DMS 273 treated with DMSO at 0.1 percent for 48 hours (cell line): ENCODE measurements around the gene ERGIC1.
"Not testable (repeated sequence)": the region's sequence is repeated elsewhere in the genome, so short reads cannot be mapped to it uniquely, and the experiment has no call there.

ENCODE experiments used
- DNase-seq: peaks from one replicate; lab custom pipeline; 2025; lab: John Stamatoyannopoulos, UW

The ERGIC1 gene

GRCh38 chr5:172800088-172800551 is 33.9 kb upstream of the ERGIC1 start:
- DNase-seq: no peak

GRCh38 chr5:172801179-172801671 is 32.8 kb upstream of the ERGIC1 start:
- no peak for DNase-seq

DNA sequence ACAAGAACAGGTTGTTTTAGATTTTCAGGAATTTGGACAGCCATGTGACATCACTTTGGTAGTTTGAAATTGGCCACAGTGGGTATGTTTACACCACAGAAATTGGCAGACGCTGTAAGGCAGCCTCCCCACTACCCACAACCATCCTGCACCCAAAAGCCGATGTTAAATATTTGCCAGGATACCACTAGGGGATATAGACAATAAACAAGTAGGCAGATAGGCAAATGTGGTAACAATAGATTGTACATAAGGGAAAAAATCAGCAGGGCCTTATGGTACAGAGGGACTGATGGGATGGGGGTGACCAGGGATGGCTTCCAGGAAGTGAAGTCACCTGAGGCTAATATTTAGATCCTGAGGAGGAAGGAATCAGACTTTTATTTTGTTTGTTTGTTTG is 31.9 kb upstream of the ERGIC1 start:
- no peak for DNase-seq

DNA sequence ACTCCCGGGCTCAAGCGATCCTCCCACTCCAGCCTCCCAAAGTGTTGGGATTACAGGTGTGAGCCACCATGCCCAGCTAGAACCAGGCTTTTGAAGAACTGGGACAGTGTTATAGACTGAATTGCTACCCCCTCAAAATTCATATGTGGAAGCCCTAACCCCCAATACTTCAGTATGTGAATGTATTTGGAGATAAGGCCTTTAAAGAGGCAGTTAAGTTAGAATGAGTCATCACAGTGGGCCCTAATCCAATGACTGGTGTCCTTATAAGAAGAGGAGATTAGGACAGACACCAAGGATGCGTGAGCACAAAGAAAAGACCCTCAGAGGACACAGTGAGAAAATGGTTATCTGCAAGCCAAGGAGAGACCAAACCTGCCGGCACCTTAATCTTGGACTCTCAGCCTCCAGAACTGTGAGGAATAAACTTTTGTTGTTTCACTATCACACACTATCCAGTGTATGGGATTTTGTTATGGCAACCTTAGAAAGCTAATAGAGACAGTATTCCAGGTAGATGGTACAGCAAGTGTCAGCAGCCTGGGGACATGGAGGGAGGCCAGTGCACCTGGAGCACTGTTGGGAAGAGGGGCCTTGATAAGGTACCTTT is 31.4 kb upstream of the ERGIC1 start:
- DNase-seq: no peak

DNA sequence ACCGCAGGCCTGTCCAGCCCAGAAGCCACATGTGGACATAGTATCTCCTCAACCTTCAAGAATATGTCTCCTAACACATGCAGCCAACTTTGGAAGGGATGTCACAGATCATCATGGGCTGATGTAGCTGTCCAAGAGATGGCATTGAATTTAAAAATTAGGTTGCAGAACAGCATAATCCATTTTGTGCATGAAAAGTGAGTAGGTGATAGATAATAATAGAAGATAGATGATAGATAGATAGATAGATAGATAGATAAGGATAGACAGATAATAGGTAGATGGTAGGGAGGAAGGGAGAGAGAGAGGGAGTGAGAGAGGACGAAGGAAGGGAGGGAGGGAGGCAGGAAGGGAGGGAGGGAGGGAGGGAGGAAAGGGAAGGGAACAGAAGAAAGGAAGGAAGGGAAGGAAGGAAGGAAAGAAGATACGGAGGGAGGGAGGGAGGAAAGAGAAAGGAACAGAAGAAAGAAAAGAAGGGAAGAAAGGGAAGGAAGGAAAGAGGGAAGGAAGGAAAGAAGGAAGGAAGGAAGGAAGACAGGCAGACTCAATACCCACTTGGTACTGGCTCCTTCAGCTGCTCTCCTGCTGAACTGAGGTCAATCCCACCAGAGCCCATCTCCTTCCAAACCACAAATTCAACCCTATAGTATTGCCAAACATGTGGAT is 28.9 kb upstream of the ERGIC1 start:
- no peak for DNase-seq

GRCh38 chr5:172805736-172806255 is 28.3 kb upstream of the ERGIC1 start:
- DNase-seq: no peak

DNA sequence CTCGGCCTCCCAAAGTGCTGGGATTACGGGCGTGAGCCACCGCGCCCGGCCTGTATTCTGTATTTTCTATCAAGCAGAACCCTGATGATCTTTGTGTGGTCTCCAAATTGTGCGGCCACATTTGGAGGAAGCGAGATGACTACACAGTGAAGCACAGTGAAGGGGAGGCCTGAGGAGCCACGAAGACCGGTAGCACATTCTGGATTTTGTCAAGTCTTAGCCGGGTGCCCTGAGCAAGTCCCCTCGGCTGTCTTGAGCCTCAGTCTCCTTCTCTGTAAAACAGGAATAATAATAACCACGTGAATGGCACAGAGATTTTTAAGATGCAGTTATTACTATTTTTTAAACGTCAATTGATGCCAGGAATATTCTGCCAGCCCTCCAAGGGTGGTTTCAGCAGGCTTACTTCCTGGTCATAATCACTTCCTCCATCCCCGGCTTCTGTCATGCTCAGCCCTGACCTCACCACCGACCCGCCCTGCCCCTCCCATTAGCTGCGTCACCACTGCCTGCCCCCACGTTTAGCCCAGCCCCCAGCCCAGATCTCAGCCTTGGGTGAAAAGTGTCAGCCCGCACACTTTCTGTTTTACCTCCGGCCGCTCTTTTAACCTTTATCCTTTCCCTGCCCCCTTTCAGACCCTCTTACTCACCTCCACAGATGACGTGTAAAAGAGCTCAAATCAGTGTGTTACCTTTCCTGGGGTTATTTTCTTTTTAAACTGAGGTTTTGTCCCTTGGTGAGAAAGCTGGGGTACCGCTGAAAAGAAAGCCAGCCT is 27.0 kb upstream of the ERGIC1 start:
- DNase-seq: no peak

DNA sequence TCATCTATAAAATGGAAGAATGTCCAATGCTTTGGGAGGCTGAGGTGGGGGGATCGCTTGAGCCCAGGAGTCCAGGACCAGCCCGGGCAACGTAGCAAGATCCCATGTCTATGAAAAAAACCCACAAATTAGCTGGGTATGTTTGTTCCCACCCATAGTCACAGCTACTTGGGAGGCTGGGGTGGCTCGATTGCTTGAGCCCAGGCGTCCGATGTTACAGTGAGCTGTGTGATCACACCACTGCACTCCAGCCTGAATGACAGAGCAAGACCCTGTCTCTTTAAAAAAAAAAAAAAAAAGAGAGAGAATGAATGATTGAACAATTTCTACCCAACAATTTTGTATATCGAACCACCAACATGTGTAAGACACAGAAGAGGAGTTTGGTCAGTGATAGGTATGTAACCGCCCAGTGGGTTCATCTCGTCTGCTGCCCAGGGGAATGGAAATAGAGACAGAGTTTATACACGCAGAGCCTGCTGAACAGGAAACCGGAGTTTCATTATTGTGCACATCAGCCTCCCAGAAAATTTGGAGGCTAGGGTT is 26.2 kb upstream of the ERGIC1 start:
- no peak for DNase-seq

- DNase-seq: no peak
Observed at GRCh38 chr5:172809774-172810173, 24.3 kb upstream of the ERGIC1 start.

DNA sequence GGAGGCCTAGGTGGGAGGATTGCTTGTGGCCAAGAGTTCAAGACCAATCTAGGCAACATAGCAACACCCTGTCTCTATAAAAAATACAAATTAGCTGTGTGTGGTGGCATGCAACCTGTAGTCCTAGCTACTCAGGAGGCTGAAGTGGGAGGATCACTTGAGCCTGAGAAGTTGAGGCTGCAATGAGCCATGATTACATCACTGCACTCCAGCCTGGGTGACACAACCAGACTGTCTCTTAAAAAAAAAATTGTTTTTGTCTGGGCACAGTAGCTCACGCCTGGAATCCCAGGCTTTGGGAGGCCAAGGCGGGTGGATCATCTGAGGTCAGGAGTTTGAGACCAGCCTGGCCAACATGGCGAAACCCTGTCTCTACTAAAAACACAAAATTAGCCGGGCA is 23.1 kb upstream of the ERGIC1 start:
- DNase-seq: not testable (repeated sequence)

DNA sequence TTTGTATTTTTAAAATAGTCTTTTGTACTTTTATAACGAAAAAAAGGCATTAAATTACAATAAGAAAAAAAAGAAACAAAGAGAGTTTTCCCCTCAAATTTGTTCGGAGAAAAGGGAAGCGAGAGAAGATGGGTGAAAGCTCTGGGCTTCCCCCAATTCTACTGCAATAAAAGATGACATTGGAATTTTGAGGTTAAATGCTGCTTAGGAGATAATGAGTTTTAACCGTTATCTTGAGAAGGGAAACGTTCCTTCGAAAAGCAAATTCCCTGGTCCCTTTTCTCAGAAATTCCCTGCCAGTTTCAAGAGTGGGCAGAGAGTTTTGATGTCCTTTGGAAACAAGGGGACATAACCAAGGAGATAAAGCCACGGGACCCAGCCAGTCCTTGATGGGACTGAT is 18.4 kb upstream of the ERGIC1 start:
- DNase-seq: no peak

DNA sequence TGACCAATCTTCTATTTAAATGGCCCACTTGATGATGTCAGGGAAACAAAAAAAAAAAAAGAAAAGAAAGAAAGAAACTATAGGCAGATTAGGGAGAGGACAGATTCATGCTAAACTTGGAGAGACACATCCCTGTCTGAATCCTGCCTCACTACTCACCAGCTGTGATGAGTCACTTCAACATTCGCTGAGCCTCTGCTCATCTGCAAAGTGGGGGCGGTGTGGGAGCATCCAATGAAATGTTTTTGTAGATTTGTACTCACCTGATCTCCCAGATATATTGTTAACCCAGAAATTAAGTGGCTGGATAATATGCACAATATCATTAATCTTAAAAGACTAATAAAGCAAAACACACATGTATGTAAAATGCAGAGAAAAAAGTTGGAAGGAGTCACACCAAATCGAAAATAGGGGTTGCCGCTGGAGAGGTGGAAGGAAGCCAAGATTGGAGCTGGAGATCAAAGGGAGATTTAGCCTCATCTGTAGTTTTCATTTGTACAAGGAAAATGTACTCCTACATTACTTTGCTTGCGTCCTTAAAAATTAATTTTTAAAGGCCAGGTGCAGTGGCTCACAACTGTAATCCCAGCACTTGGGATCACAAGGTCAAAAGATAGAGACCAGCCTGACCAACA is 17.0 kb upstream of the ERGIC1 start:
- no peak for DNase-seq

DNA sequence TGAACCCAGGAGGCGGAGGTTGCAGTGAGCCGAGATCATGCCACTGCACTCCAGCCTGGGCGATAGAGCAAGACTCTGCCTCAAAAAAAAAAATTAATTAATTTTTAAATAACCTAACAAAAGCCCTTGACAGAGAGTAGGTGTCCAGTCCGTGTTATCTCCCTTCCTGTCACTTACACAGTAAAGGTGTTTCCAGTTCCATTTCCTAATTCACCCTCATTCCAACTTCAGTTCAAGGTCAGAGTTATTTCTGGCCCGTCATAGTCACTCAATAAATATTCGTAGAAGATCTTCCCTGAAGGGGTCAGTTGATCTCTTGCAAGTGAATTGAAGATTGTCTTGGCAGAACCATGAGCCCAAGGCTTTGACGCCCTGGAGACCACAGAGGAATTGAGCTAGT is 16.4 kb upstream of the ERGIC1 start:
- no peak for DNase-seq

- no peak for DNase-seq
Observed at GRCh38 chr5:172818081-172818480, 16.0 kb upstream of the ERGIC1 start.

DNA sequence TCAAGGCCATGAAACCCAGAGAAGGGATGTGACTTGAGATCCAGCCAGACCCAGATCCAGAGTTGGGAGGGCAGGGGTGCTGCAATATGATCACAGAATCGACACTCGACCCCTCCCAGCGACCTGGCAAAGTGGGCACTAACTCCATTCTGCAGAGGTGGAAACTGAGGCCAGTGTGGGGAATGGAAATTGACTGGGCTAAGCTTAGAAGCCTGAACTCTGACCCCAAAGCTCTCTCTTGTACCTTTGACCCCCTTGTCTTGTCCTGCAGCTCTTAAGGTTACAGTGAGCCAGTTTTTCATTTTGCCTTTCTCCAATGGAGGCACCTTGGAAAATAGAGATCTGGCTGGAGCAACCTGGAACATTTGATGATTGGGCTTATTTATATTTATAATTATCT is 14.5 kb upstream of the ERGIC1 start:
- DNase-seq: no peak

- no peak for DNase-seq
Observed at GRCh38 chr5:172820046-172820767, 13.8 kb upstream of the ERGIC1 start.

DNA sequence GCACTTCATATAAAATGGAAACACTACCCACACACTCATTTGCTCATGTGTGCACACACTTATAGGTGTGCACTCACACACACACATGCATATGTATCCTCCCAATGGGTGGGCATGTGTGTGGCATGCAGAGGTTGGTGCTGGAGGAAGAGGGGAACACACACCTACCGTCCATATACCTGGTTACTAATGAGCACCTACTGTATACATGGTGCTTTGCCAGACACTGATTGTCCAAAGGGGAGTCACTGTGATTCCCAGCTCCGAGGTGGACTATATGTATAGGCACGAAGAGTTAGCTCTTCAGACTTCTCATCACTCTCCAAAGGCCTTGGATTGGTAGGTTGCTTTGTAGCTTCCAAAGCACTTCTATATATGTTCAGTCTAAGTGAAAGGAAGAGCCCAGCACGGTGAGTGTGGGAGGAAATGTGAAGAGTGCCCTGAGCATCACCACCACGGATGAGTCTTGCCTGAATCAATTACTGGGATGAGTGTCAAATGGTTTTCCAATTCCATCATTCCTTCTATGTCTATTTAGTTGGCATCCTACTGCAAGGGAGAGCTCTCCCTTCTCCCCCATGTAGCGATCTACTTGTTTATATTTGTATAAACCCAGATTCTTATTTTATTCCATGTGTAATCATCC is 12.6 kb upstream of the ERGIC1 start:
- no peak for DNase-seq

DNA sequence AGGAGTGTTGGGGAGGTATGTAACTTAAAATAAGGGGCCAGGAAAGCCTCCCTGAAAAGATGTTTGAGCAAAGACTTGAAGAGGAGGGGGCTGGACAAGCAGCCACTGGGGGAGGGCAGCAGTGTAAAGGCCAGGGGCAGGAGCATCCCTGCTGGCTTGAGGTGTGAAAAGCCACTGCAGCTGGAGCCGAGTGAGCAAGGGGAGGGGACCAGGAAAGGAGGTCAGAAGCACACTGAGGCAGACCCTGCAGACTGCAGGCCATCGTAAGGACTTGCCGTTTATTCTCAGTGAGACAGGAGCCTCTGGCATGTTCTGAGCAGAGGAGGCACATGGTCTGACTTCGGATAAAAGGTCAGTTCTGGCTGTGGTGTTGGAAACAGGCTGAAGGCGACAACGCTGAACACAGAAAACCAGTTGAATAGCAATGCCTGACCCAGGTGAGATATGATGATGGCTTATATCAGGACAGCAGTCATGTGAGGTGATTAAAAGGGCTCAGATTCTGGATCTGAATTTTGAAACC is 10.2 kb upstream of the ERGIC1 start:
- DNase-seq: no peak

- no peak for DNase-seq
Observed at GRCh38 chr5:172825610-172826204, 8.3 kb upstream of the ERGIC1 start.

DNA sequence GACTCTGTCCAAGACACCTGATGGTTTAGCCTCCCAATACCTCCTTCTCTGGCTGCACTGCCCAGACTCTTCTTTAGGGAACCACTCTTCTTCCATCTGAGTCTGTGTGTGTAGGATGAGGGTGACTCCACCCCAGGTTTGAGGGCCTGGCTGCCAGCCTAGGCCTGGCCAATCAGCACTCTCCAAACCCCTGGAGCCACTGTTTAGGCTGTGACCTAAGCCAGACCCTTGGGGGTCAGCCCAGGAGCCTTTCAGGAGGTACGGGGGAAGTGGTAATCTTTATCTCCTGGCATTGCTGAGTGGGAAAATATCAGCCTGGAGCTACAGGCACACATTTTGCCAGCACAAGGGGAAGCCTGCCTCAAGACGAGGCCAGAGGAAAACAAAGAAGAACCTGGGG is 6.2 kb upstream of the ERGIC1 start:
- no peak for DNase-seq
